GM12878 (cell line): ENCODE data around the gene PTPRN2. TPM values are rescaled to one million over a fixed set of nuclear protein-coding genes. Genes with fewer than 3 reads are reported as not detected.

ENCODE experiments used
- ATAC-seq: fragments of 200-7000 bp; cut with Tn5 transposase; 3 replicates; pipeline ENCODE4 v1.9.1; 2020; ENCODE audit warnings: mild to moderate bottlenecking, moderate library complexity
- BruUV-seq: library from RNA; stranded (reverse); fragments of 400-500 nt; replicated peaks from 2 replicates; lab custom pipeline; 2021; lab: Mats Ljungman, UMichigan
- CTCF ChIA-PET: fragments of 300-600 bp; sonication (Branson Sonifier 250); formaldehyde crosslinking; extraction: SDS; loops from one replicate; lab custom pipeline; 2021; ENCODE audit warnings: inconsistent platforms; lab: Yijun Ruan, JAX
- POLR2A ChIA-PET: fragments of 350-600 bp; formaldehyde crosslinking; extraction: SDS; loops from one replicate; lab custom pipeline; 2021; ENCODE audit warnings: inconsistent platforms; lab: Charles Lee
- RAD21 ChIA-PET: fragments of 300-600 bp; sonication (Branson Sonifier 250); formaldehyde crosslinking; loops from one replicate; lab custom pipeline; 2023; ENCODE audit warnings: antibody characterized with exemption; ENCODE audit not compliant: unreplicated experiment; lab: Charles Lee
- SMC1A ChIA-PET: fragments of 300-600 bp; sonication (Branson Sonifier 250); formaldehyde crosslinking; loops from one replicate; lab custom pipeline; 2023; ENCODE audit not compliant: unreplicated experiment, uncharacterized antibody; lab: Charles Lee
- DNase-seq: peaks from one replicate; pipeline ENCODE4 v3.0.0-alpha.2; 2011; ENCODE audit warnings: low read depth, low spot score
- FAIRE-seq: peaks from 3 replicates; lab custom pipeline; 2011; peaks lifted over from hg19 to GRCh38; lab: Jason Lieb, UNC
- H2AFZ ChIP-seq: 2 replicates; pipeline ENCODE4 v1.6.0; 2011; ENCODE audit warnings: low read depth, low read length, control low read depth; ENCODE audit not compliant: control insufficient read depth
- H3K27ac ChIP-seq: 2 replicates; pipeline ENCODE4 v1.5.1; 2011; ENCODE audit warnings: control low read depth; ENCODE audit not compliant: control insufficient read depth, insufficient read depth
- H3K27me3 ChIP-seq, 2 experiments: replicated peaks in 1 of 2; 2 replicates each; pipeline versions ENCODE4 v1.6.0 to v1.6.1; 2011; ENCODE audit warnings: low read length in 1 of 2; ENCODE audit not compliant: control insufficient read depth in 2 of 2, insufficient read depth in 2 of 2
- H3K36me3 ChIP-seq, 2 experiments: 2 replicates each; pipeline ENCODE4 v1.5.1; 2011; ENCODE audit warnings: low read length in 1 of 2; ENCODE audit not compliant: control insufficient read depth in 2 of 2, insufficient read depth in 2 of 2
- H3K4me1 ChIP-seq: 2 replicates; pipeline ENCODE4 v1.6.1; 2011; ENCODE audit warnings: mild to moderate bottlenecking, low read length, moderate library complexity, mixed read lengths; ENCODE audit not compliant: control insufficient read depth, insufficient read depth
- H3K4me2 ChIP-seq: 2 replicates; pipeline ENCODE4 v1.6.0; 2011; ENCODE audit warnings: control low read depth; ENCODE audit not compliant: control insufficient read depth, insufficient read depth
- H3K4me3 ChIP-seq: fragments of 200-600 bp; sonication (generic); 2 replicates; pipeline ENCODE4 v1.5.1; 2016
- H3K79me2 ChIP-seq: 2 replicates; pipeline ENCODE4 v1.6.0; 2011; ENCODE audit warnings: low read length; ENCODE audit not compliant: control insufficient read depth, insufficient read depth
- H3K9ac ChIP-seq: 2 replicates; pipeline ENCODE4 v1.8.0; 2011; ENCODE audit warnings: low read length, control low read depth, mixed read lengths; ENCODE audit not compliant: control insufficient read depth, insufficient read depth
- H3K9me3 ChIP-seq: replicated peaks from 3 replicates; pipeline ENCODE4 v1.5.1; 2011; ENCODE audit warnings: mild to moderate bottlenecking, low read length; ENCODE audit not compliant: control insufficient read depth, insufficient read depth
- H4K20me1 ChIP-seq: 2 replicates; pipeline ENCODE4 v1.6.0; 2011; ENCODE audit not compliant: control insufficient read depth, insufficient read depth
- ATF7 ChIP-seq: fragments of 450-650 bp; IDR thresholded peaks from 2 replicates; pipeline ENCODE4 v1.6.1; 2016; ENCODE audit warnings: low read depth, mild to moderate bottlenecking
- CREB1 ChIP-seq: IDR thresholded peaks from 2 replicates; pipeline ENCODE4 v1.6.1; 2012; ENCODE audit warnings: low read depth, mild to moderate bottlenecking, inconsistent platforms
- GABPA ChIP-seq: IDR thresholded peaks from 2 replicates; pipeline ENCODE4 v1.6.1; 2014; ENCODE audit warnings: antibody characterized with exemption, low read depth, mild to moderate bottlenecking, inconsistent platforms
- JUND ChIP-seq: IDR thresholded peaks from 2 replicates; pipeline ENCODE4 v1.6.1; 2012; ENCODE audit warnings: low read depth, mild to moderate bottlenecking, low read length, improper control_type of control experiment, moderate library complexity
- MTA2 ChIP-seq: fragments of 450-650 bp; IDR thresholded peaks from 2 replicates; pipeline ENCODE4 v1.6.1; 2016; ENCODE audit warnings: low read depth, mild to moderate bottlenecking, moderate library complexity
- NFYB ChIP-seq: IDR thresholded peaks from 2 replicates; pipeline ENCODE4 v1.6.1; 2011; ENCODE audit warnings: low read depth, mild to moderate bottlenecking, low read length, improper control_type of control experiment, moderate library complexity; ENCODE audit not compliant: insufficient read depth
- PML ChIP-seq: IDR thresholded peaks from 2 replicates; pipeline ENCODE4 v1.6.1; 2012; ENCODE audit warnings: low read length, inconsistent platforms
- RFX5 ChIP-seq: IDR thresholded peaks from 2 replicates; pipeline ENCODE4 v1.6.1; 2011; ENCODE audit warnings: low read depth, low read length, improper control_type of control experiment
- TCF7 ChIP-seq: IDR thresholded peaks from 2 replicates; pipeline ENCODE4 v1.6.1; 2014; ENCODE audit warnings: antibody characterized with exemption, borderline replicate concordance
- ZNF622 ChIP-seq: fragments of 450-650 bp; IDR thresholded peaks from 2 replicates; pipeline ENCODE4 v1.6.1; 2017; ENCODE audit warnings: mild to moderate bottlenecking, inconsistent platforms
- ZSCAN29 ChIP-seq: fragments of 450-650 bp; IDR thresholded peaks from 2 replicates; pipeline ENCODE4 v1.6.1; 2017; ENCODE audit warnings: mild to moderate bottlenecking, moderate library complexity
- WGBS: methylation state at CpG from one replicate; pipeline ENCODE4 v1.1.6; 2016; ENCODE audit warnings: low lambda C conversion rate; ENCODE audit not compliant: insufficient replicate concordance, insufficient coverage; ENCODE audit errors: missing lambda C conversion rate; 5-methylcytosine and 5-hydroxymethylcytosine counted together
- in situ Hi-C: fragments of 300-500 bp; cut with MboI; formaldehyde crosslinking; loops from 9 replicates; pipeline ENCODE4 v1.14.3; 2018; ENCODE audit warnings: mixed read lengths
- intact Hi-C: fragments of 100-400 bp; cut with micrococcal nuclease; formaldehyde crosslinking; loops from one replicate; pipeline ENCODE4 v1.14.2; 2022; ENCODE audit not compliant: unreplicated experiment
- polyA plus RNA-seq, 11 experiments: library from polyadenylated mRNA; depleted of rRNA in 4 of 11; unstranded in 6 of 11; stranded (reverse) in 5 of 11; fragments of >200 nt; fragmentation: Nextera tagmentation in 4 of 11; fragmentation: Illumina TruSeq in 1 of 11; extraction: Ambion mirVana in 4 of 11; extraction: Trizol in 1 of 11; gene quantifications; 1 replicate in 1 of 11; 2 replicates in 10 of 11; pipeline versions ENCODE4 v1.2.1 to v1.2.3, GENCODE V29; 2011 to 2016; ENCODE audit warnings: inconsistent platforms in 2 of 11, missing spikeins in 2 of 11, low read depth in 1 of 11
- total RNA-seq, 4 experiments: library from RNA; depleted of rRNA in 3 of 4; stranded (reverse); fragments of >200 nt in 3 of 4; fragmentation: Illumina TruSeq in 1 of 4; extraction: Trizol in 1 of 4; gene quantifications; 2 replicates each; pipeline versions ENCODE4 v1.2.1 to v1.2.3, GENCODE V29; 2013 to 2021
- TF ChIP-seq, protein P1 (sequence below): fragments of 150-350 bp; IDR thresholded peaks from 2 replicates; pipeline ENCODE4 v1.6.1; 2014; ENCODE audit warnings: mild to moderate bottlenecking, low read depth, low read length
- TF ChIP-seq, protein P2 (sequence below): IDR thresholded peaks from 2 replicates; pipeline ENCODE4 v1.6.1; 2012; ENCODE audit warnings: mild to moderate bottlenecking, low read depth, low read length

Gene PTPRN2
- total and polyA plus RNA-seq, 10 of the 15 experiments (the other 5 are each of a cell fraction or from before 2014, with no cell fraction given): 5.4 TPM; not detected in 9

DNA sequence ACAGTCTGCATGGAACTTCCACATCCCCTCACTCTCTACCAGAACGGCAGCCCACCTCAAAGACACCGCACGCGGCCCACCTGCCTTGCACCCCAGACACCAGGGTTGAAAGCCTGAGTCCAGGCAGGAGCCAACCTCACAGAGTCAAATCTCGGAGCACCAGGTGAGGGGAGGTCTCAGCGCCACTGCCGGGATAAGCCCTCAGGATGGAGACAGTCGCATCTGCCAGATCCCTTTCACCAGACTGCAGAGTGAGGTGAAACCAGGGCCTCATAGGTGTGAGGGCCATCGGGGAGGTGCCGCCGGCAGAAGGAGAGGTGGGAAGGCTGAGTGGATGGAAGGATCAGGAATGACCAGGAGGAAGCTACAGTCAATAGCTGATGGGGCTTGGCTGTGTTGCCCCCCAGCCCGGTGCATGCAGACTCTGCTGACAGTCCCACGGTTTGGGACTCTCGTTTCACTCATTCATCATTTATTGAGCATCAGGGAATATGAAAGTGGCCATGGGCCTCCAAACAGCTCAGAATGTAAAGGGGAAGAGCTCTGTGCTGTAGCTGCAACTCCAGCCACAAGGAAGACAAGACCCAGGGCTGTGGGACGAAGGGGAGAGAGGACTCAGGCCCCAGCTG, 315.0 kb downstream of the PTPRN2 start:
- in situ Hi-C loops (no loop called here), intact Hi-C loops (no loop called here)
- no peak for DNase-seq

More for the DNA sequence above, 315.0 kb downstream of the PTPRN2 start:
- Histone ChIP-seq H3K27ac (no peak overlapping the region), H3K9me3 (no peaks in the 10 kb centered on the region; the same call in 2 of the 3 replicates), H3K36me3 (no peaks in the 10 kb centered on the region), H4K20me1 (no peaks in the 10 kb centered on the region), H3K79me2 (no peaks in the 10 kb centered on the region), H2AFZ (no peak overlapping the region), H3K4me1 (no peaks in the 10 kb centered on the region), H3K9ac (no peak overlapping the region), H3K27me3 (no peaks in the 10 kb centered on the region), H3K4me3 (no peak overlapping the region), H3K4me2 (no peak overlapping the region)
- RAD21 ChIA-PET: no interaction called here
- no peak for FAIRE-seq
- no peak for TF ChIP-seq RFX5
- TF ChIP-seq, protein P1, sequence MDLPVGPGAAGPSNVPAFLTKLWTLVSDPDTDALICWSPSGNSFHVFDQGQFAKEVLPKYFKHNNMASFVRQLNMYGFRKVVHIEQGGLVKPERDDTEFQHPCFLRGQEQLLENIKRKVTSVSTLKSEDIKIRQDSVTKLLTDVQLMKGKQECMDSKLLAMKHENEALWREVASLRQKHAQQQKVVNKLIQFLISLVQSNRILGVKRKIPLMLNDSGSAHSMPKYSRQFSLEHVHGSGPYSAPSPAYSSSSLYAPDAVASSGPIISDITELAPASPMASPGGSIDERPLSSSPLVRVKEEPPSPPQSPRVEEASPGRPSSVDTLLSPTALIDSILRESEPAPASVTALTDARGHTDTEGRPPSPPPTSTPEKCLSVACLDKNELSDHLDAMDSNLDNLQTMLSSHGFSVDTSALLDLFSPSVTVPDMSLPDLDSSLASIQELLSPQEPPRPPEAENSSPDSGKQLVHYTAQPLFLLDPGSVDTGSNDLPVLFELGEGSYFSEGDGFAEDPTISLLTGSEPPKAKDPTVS: no peak
- no peak for TF ChIP-seq JUND
- TF ChIP-seq, protein P2, sequence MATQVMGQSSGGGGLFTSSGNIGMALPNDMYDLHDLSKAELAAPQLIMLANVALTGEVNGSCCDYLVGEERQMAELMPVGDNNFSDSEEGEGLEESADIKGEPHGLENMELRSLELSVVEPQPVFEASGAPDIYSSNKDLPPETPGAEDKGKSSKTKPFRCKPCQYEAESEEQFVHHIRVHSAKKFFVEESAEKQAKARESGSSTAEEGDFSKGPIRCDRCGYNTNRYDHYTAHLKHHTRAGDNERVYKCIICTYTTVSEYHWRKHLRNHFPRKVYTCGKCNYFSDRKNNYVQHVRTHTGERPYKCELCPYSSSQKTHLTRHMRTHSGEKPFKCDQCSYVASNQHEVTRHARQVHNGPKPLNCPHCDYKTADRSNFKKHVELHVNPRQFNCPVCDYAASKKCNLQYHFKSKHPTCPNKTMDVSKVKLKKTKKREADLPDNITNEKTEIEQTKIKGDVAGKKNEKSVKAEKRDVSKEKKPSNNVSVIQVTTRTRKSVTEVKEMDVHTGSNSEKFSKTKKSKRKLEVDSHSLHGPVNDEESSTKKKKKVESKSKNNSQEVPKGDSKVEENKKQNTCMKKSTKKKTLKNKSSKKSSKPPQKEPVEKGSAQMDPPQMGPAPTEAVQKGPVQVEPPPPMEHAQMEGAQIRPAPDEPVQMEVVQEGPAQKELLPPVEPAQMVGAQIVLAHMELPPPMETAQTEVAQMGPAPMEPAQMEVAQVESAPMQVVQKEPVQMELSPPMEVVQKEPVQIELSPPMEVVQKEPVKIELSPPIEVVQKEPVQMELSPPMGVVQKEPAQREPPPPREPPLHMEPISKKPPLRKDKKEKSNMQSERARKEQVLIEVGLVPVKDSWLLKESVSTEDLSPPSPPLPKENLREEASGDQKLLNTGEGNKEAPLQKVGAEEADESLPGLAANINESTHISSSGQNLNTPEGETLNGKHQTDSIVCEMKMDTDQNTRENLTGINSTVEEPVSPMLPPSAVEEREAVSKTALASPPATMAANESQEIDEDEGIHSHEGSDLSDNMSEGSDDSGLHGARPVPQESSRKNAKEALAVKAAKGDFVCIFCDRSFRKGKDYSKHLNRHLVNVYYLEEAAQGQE: no peak
- TF ChIP-seq TCF7: no peak
- no peak for TF ChIP-seq ZNF622
- no peak for TF ChIP-seq MTA2
- no peak for TF ChIP-seq ATF7
- TF ChIP-seq ZSCAN29: no peak
- no peak for TF ChIP-seq NFYB
- no peak for TF ChIP-seq CREB1
- no peak for TF ChIP-seq PML
- TF ChIP-seq GABPA: no peak
- SMC1A ChIA-PET: no interaction called here
- no peak for ATAC-seq
- CTCF ChIA-PET: no interaction called here
- POLR2A ChIA-PET: no interaction called here
- no TSS peak for BruUV-seq
- 65% methylated on average over 15 of the region's 15 CpGs for WGBS
